Islet of Langerhans (tissue), 1 donor: ENCODE measurements around the gene USP16.

Experiments
- FAIRE-seq: peaks from one replicate; lab custom pipeline; 2011; peaks lifted over from hg19 to GRCh38; lab: Jason Lieb, UNC

Gene USP16

GRCh38 chr21:29084372-29084771 lies 59.9 kb downstream of the USP16 start:
- no peak for FAIRE-seq

- no peak for FAIRE-seq
Measured at GRCh38 chr21:29085106-29085752, 60.8 kb downstream of the USP16 start.

GRCh38 chr21:29091033-29091432 lies 66.6 kb downstream of the USP16 start:
- FAIRE-seq: no peak

- FAIRE-seq: no peak
Measured at GRCh38 chr21:29092102-29092959, 67.9 kb downstream of the USP16 start.

GRCh38 chr21:29096218-29097015 lies 71.9 kb downstream of the USP16 start:
- FAIRE-seq: no peak

- FAIRE-seq: no peak
Measured at GRCh38 chr21:29098156-29098555, 73.7 kb downstream of the USP16 start.

- FAIRE-seq: no peak
Measured at GRCh38 chr21:29102791-29103257, 78.4 kb downstream of the USP16 start.
